Neuronal stem cell (in vitro differentiated cells): ENCODE data around the gene CLCN2.
A peak's percentile ranks its signal among the peaks of the same experiment; 100 is the strongest.

Experiments
- DNase-seq: peaks from one replicate; pipeline ENCODE4 v3.0.0-alpha.2; 2013; ENCODE audit warnings: low spot score
- H2AFZ ChIP-seq: one replicate; pipeline ENCODE4 v1.6.1; 2013; ENCODE audit warnings: mild to moderate bottlenecking, low read length, inconsistent platforms
- H2AK5ac ChIP-seq: 2 replicates; pipeline ENCODE4 v1.6.1; 2013; ENCODE audit warnings: low read depth, mild to moderate bottlenecking, inconsistent platforms, low read length, moderate library complexity, mixed read lengths
- H2BK120ac ChIP-seq: 2 replicates; pipeline ENCODE4 v1.6.1; 2013; ENCODE audit warnings: low read depth, mild to moderate bottlenecking, inconsistent platforms, low read length, moderate library complexity, mixed read lengths
- H2BK12ac ChIP-seq: one replicate; pipeline ENCODE4 v1.6.1; 2013; ENCODE audit warnings: low read length, inconsistent platforms
- H2BK15ac ChIP-seq: 2 replicates; pipeline ENCODE4 v1.6.1; 2013; ENCODE audit warnings: mild to moderate bottlenecking, low read length, inconsistent platforms, mixed read lengths
- H2BK5ac ChIP-seq: one replicate; pipeline ENCODE4 v1.6.1; 2013; ENCODE audit warnings: inconsistent platforms, mild to moderate bottlenecking, low read length, moderate library complexity
- H3K14ac ChIP-seq: one replicate; pipeline ENCODE4 v1.6.1; 2013; ENCODE audit warnings: low read length, inconsistent platforms
- H3K18ac ChIP-seq: 2 replicates; pipeline ENCODE4 v1.6.1; 2013; ENCODE audit warnings: low read length, inconsistent platforms
- H3K23ac ChIP-seq: 2 replicates; pipeline ENCODE4 v1.6.1; 2013; ENCODE audit warnings: low read depth, mild to moderate bottlenecking, mixed read lengths, low read length, inconsistent platforms; ENCODE audit not compliant: poor library complexity
- H3K27ac ChIP-seq: replicated peaks from 3 replicates; pipeline ENCODE4 v1.5.1; 2013; ENCODE audit warnings: low read length, inconsistent platforms
- H3K27me3 ChIP-seq, 3 experiments: 2 replicates each; pipeline ENCODE4 v1.6.1; 2013; ENCODE audit warnings: low read length in 3 of 3, mild to moderate bottlenecking in 2 of 3, inconsistent platforms in 1 of 3, low read depth in 1 of 3, mixed read lengths in 1 of 3, moderate library complexity in 1 of 3; ENCODE audit not compliant: control insufficient read depth in 3 of 3, insufficient read depth in 3 of 3
- H3K36me3 ChIP-seq, 2 donors: replicated peaks in 1 of 2; 2 replicates each; pipeline ENCODE4 v1.6.1; 2013; ENCODE audit warnings: low read length in 2 of 2; ENCODE audit not compliant: control insufficient read depth in 2 of 2, insufficient read depth in 2 of 2
- H3K4ac ChIP-seq: 2 replicates; pipeline ENCODE4 v1.6.1; 2013; ENCODE audit warnings: inconsistent platforms, mild to moderate bottlenecking, low read length, moderate library complexity
- H3K4me1 ChIP-seq, 2 donors: 1 replicate in 1 of 2; 2 replicates in 1 of 2; pipeline ENCODE4 v1.6.1; 2013; ENCODE audit warnings: low read length in 2 of 2, low read depth in 1 of 2; ENCODE audit not compliant: control insufficient read depth in 2 of 2, insufficient read depth in 1 of 2
- H3K4me2 ChIP-seq: one replicate; pipeline ENCODE4 v1.6.1; 2013; ENCODE audit warnings: mild to moderate bottlenecking, low read length, inconsistent platforms; ENCODE audit not compliant: insufficient read depth, poor library complexity, severe bottlenecking
- H3K4me3 ChIP-seq, 2 donors: 2 replicates each; pipeline ENCODE4 v1.5.1; 2013; ENCODE audit warnings: low read length in 2 of 2, mild to moderate bottlenecking in 2 of 2, inconsistent platforms in 1 of 2, moderate library complexity in 1 of 2
- H3K79me1 ChIP-seq: one replicate; pipeline ENCODE4 v1.6.1; 2013; ENCODE audit warnings: low read depth, mild to moderate bottlenecking, inconsistent platforms, low read length, moderate library complexity
- H3K9ac ChIP-seq: one replicate; pipeline ENCODE4 v1.6.1; 2013; ENCODE audit warnings: mild to moderate bottlenecking, low read depth, low read length, inconsistent platforms; ENCODE audit not compliant: poor library complexity
- H3K9me3 ChIP-seq, 2 donors: replicated peaks in 1 of 2; 2 replicates each; pipeline versions ENCODE3 to v1.6.1; 2013; ENCODE audit warnings: low read length in 2 of 2, mild to moderate bottlenecking in 2 of 2, inconsistent platforms in 1 of 2, low read depth in 1 of 2, mixed read lengths in 1 of 2, moderate library complexity in 1 of 2; ENCODE audit not compliant: control insufficient read depth in 2 of 2, insufficient read depth in 1 of 2
- H4K8ac ChIP-seq: one replicate; pipeline ENCODE4 v1.6.1; 2013; ENCODE audit warnings: low read depth, mild to moderate bottlenecking, inconsistent platforms, low read length, moderate library complexity
- H4K91ac ChIP-seq: one replicate; pipeline ENCODE4 v1.6.1; 2013; ENCODE audit warnings: low read length, low read depth, mild to moderate bottlenecking, inconsistent platforms; ENCODE audit not compliant: poor library complexity
- WGBS, 2 donors: extraction: QIAGEN DNeasy Blood & Tissue Kit; methylation state at CpG; one replicate each; pipeline ENCODE4 v1.1.7; 2013; ENCODE audit warnings: missing lambda C conversion rate in 2 of 2, mixed read lengths in 1 of 2; ENCODE audit not compliant: insufficient read length in 2 of 2, insufficient replicate concordance in 1 of 2; ENCODE audit errors: extremely low coverage in 2 of 2; 5-methylcytosine and 5-hydroxymethylcytosine counted together

CLCN2 gene

GRCh38 chr3:184299488-184300377, 61.7 kb downstream of the CLCN2 start:
- peak overlapping the region; percentile 87 for H2AFZ ChIP-seq
- DNase-seq, result no peak
- H3K27ac ChIP-seq, result no peak overlapping the region
- peak overlapping the region; percentile 92 for H3K23ac ChIP-seq
- peak overlapping the region; percentile 96 for H3K9ac ChIP-seq
- no CpG with 5 or more reads among the region's 29 CpGs for WGBS, 2 donors
- H2BK5ac ChIP-seq, result peak overlapping the region; percentile 35
- H4K91ac ChIP-seq, result no peak overlapping the region
- no peak overlapping the region for H2BK15ac ChIP-seq
- no peak overlapping the region for H2BK12ac ChIP-seq
- peaks cover 6% of the 10 kb centered on the region for H3K79me1 ChIP-seq
- H2AK5ac ChIP-seq, result peak overlapping the region; percentile 78
- H4K8ac ChIP-seq, result no peak overlapping the region
- H3K4ac ChIP-seq, result no peak overlapping the region
- H3K18ac ChIP-seq, result peak overlapping the region; percentile 84
- H3K4me2 ChIP-seq, result peak overlapping the region; percentile 78
- H3K9me3 ChIP-seq, result no peaks in the 10 kb centered on the region
- H3K4me3 ChIP-seq, result peak overlapping the region; percentile 86 to 94
- peaks cover 36 to 48% of the 10 kb centered on the region in 2 donors for H3K36me3 ChIP-seq
- peak overlapping the region; percentile 57 for H3K14ac ChIP-seq
- peaks cover 0 to 9% (median 0%) of the 10 kb centered on the region in 3 experiments for H3K27me3 ChIP-seq
- H2BK120ac ChIP-seq, result no peak overlapping the region
- peaks cover 3 to 6% of the 10 kb centered on the region in 2 donors for H3K4me1 ChIP-seq

- H3K27ac ChIP-seq, result peak within 1 kb of the TSS; percentile 18
- WGBS, 2 donors, result no CpG with 5 or more reads among the region's 78 CpGs
Observed at GRCh38 chr3:184298759-184299487, 62.5 kb downstream of the CLCN2 start, which contains the start of gene PSMD2. Gene PSMD2 (plus strand): TSS chr3:184299241. CDS start chr3:184299267, 26 bp downstream.

DNA sequence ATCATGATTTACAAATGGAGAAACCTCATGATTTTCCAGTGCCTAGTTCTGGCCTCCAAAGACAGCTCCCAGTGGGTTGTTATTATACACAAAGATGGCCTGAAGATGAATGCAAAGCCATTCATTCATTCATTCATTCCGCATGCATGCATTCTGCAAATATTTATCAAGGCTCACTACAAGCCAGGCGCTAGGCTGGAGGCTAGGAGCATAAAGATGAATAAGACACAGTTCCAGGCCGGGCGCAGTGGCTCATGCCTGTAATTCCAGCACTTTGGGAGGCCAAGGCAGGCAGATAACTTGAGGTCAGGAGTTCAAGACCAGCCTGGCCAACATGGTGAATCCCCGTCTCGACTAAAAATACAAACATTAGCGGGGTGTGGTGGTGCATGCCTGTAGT, 64.8 kb downstream of the CLCN2 start:
- WGBS, 2 donors, result no CpG with 5 or more reads among the region's 7 CpGs
- H3K18ac ChIP-seq, result no peak overlapping the region
- H3K27me3 ChIP-seq, result peaks cover 0 to 34% (median 0%) of the 10 kb centered on the region in 3 experiments

More at GRCh38 chr3:184298759-184299487, 62.5 kb downstream of the CLCN2 start, which contains the start of gene PSMD2:
- H3K9ac ChIP-seq, result peak within 1 kb of the TSS; percentile 96
- no peak within 1 kb of the TSS for H4K8ac ChIP-seq
- H3K36me3 ChIP-seq, result peaks cover 31 to 40% of the 10 kb centered on the region in 2 donors
- H2BK12ac ChIP-seq, result peak within 1 kb of the TSS; percentile 61
- H3K23ac ChIP-seq, result peak within 1 kb of the TSS; percentile 92
- peak within 1 kb of the TSS; percentile 78 for H2AK5ac ChIP-seq
- H2BK120ac ChIP-seq, result no peak within 1 kb of the TSS
- H3K18ac ChIP-seq, result peak within 1 kb of the TSS; percentile 84
- peak within 1 kb of the TSS; percentile 57 for H3K14ac ChIP-seq
- peak within 1 kb of the TSS; percentile 35 for H2BK5ac ChIP-seq
- H2BK15ac ChIP-seq, result no peak within 1 kb of the TSS
- peak within 1 kb of the TSS; percentile 86 to 94 for H3K4me3 ChIP-seq
- peaks cover 6% of the 10 kb centered on the region for H3K79me1 ChIP-seq
- H3K4ac ChIP-seq, result no peak within 1 kb of the TSS
- H2AFZ ChIP-seq, result peak within 1 kb of the TSS; percentile 96
- H3K4me2 ChIP-seq, result peak within 1 kb of the TSS; percentile 78
- no peak within 1 kb of the TSS for H4K91ac ChIP-seq
- H3K9me3 ChIP-seq, result no peaks in the 10 kb centered on the region
- DNase-seq, result peak; percentile 96
- peaks cover 3 to 6% of the 10 kb centered on the region in 2 donors for H3K4me1 ChIP-seq
- peaks cover 0 to 11% (median 0%) of the 10 kb centered on the region in 3 experiments for H3K27me3 ChIP-seq

More for the DNA sequence above, 64.8 kb downstream of the CLCN2 start:
- no peak overlapping the region for H2BK5ac ChIP-seq
- H3K4me2 ChIP-seq, result no peak overlapping the region
- no peak overlapping the region for H3K4ac ChIP-seq
- peaks cover 10% of the 10 kb centered on the region for H3K79me1 ChIP-seq
- no peak overlapping the region for H4K8ac ChIP-seq
- H3K23ac ChIP-seq, result no peak overlapping the region
- H3K27ac ChIP-seq, result no peak overlapping the region
- no peak overlapping the region for H3K14ac ChIP-seq
- no peak overlapping the region for H2AK5ac ChIP-seq
- H3K9me3 ChIP-seq, result no peaks in the 10 kb centered on the region
- peaks cover 3 to 6% of the 10 kb centered on the region in 2 donors for H3K4me1 ChIP-seq
- DNase-seq, result no peak
- H3K4me3 ChIP-seq, result no peak overlapping the region
- no peak overlapping the region for H2BK120ac ChIP-seq
- no peak overlapping the region for H2BK12ac ChIP-seq
- H2AFZ ChIP-seq, result no peak overlapping the region
- H4K91ac ChIP-seq, result no peak overlapping the region
- H3K9ac ChIP-seq, result no peak overlapping the region
- H2BK15ac ChIP-seq, result no peak overlapping the region
- peaks cover 9 to 17% of the 10 kb centered on the region in 2 donors for H3K36me3 ChIP-seq
